GM18508 (cell line): Measurements from ENCODE around the gene NLE1.

Source experiments
- ATAC-seq: cut with Tn5 transposase; IDR thresholded peaks from one replicate; pipeline ENCODE4 v1.9.1; 2021; ENCODE audit warnings: moderate number of reproducible peaks; ENCODE audit not compliant: insufficient read depth, unreplicated experiment

The NLE1 gene

GRCh38 chr17:35088881-35089585, 53.1 kb downstream of the NLE1 start:
- no peak for ATAC-seq

GRCh38 chr17:35088356-35088880, 53.7 kb downstream of the NLE1 start:
- ATAC-seq, result no peak

DNA sequence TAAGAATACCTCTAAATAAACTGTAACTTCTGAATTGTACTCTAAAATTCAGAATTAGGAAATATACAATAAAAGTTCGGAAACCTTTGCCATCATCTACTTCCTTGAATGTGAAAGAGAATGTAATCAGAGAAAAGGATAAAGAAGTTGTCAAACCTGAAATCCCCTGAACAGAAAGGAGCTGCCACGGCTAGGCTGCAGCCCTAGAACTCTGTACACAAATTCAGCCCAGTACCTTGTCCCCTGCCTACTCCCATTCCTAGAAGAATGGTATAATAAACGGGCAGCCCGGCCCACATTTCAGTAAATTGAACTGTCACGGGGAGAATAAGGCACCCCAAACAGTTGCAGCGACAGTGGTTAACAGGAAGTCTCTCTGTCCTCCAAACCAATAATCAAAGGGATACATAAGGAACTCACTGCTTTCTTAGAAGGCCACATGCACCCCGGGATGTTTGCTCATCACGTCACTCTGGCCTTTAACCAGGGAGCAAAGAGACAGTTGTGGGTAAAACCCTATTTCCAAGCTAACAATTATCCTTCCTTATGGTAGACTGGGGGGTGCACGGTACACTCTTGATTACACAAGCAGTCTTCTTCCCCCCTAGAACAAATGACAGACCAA, 54.3 kb downstream of the NLE1 start:
- ATAC-seq, result no peak

DNA sequence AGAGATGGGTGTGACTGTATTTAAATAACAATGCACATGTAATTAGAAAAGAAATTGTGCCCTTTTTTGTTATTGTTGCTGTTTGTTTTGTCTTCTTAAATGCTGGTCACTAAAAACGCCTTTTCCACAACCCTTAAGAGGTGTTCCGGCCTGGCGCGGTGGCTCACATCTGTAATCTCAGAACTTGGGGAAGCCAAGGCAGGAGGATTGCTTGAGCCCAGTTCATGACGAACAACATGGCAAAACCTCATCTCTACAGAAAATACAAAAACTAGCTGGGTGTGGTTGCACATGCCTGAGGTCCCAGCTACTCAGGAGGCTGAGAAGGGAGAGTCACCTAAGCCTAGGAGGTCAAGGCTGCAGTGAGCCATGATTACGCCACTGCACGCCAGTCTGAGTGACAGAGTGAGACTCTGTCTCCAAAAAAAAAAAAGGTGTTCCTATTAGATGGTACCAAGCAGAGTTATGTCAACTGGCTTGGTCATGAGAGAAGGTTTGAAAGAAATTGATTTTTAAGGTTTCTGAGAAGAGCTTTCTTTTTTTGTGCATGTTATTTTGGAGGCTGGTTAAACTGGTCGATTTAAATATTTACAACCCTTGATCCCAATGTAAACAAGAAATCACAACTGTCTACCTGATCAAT, 55.1 kb downstream of the NLE1 start:
- ATAC-seq, result no peak

DNA sequence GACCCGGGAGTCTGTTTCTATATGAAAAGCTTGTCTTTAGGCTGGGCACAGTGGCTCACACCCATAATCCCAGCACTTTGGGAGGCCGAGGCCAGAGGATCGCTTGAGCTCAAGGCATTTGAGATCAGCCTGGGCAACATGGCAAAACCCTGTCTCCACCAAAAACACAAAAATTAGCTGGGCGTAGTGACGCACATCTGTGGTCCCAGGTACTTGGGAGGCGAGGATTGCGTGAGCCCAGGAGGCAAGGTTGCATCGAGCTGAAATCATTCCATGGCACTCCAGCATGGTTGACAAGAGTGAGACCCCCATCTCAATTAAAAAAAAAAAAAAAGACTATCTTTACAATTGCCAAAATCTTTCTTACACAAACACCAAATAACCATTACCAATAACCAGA, 55.9 kb downstream of the NLE1 start:
- ATAC-seq, result no peak

- ATAC-seq, result no peak
Measured at GRCh38 chr17:35084987-35085386, 57.1 kb downstream of the NLE1 start.

DNA sequence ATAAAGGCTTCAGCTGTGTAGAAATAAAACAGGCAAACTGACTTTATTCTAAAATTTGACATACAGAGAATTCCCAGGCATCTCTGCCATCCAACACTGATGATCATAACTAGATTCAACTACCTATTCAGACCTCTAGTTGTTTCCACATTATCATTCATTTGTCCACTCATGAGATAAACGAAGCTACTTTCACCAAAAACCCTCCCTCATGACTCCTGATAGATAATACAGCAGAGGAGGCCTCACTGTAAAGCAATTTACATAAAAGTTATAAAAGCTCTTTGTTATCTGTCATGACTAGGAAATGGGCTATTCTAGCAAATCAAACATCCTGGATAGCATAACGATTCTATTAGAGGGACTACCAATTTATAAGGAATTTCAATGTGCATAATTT, 59.0 kb downstream of the NLE1 start:
- no peak for ATAC-seq

- no peak for ATAC-seq
Measured at GRCh38 chr17:35082073-35082657, 59.9 kb downstream of the NLE1 start.

GRCh38 chr17:35081638-35082037, 60.5 kb downstream of the NLE1 start:
- no peak for ATAC-seq

GRCh38 chr17:35080536-35080935, 61.6 kb downstream of the NLE1 start:
- no peak for ATAC-seq

- no peak for ATAC-seq
Measured at GRCh38 chr17:35079547-35080423, 62.3 kb downstream of the NLE1 start.
